Mesendoderm (in vitro differentiated cells): ENCODE results near the gene ADRB2.

ENCODE experiments used
- DNase-seq: peaks from one replicate; pipeline ENCODE4 v3.0.0; 2013
- H2AK5ac ChIP-seq: 2 replicates; pipeline ENCODE4 v1.6.1; 2013; ENCODE audit warnings: low read length, inconsistent platforms
- H2BK120ac ChIP-seq: 2 replicates; pipeline ENCODE4 v1.6.1; 2013; ENCODE audit warnings: low read depth, mild to moderate bottlenecking, low read length, moderate library complexity, mixed read lengths
- H2BK15ac ChIP-seq: replicated peaks from 2 replicates; pipeline ENCODE4 v1.6.1; 2013; ENCODE audit warnings: low read depth, mild to moderate bottlenecking, moderate library complexity
- H2BK5ac ChIP-seq: 2 replicates; pipeline ENCODE4 v1.6.1; 2013; ENCODE audit warnings: low read length, inconsistent platforms
- H3K18ac ChIP-seq: 2 replicates; pipeline ENCODE4 v1.6.1; 2013; ENCODE audit warnings: mild to moderate bottlenecking, low read length, mixed read lengths
- H3K23ac ChIP-seq: one replicate; pipeline ENCODE4 v1.6.1; 2013; ENCODE audit warnings: low read length
- H3K27ac ChIP-seq: 2 replicates; pipeline ENCODE4 v1.5.1; 2013; ENCODE audit warnings: low read depth, mild to moderate bottlenecking, inconsistent platforms, low read length, moderate library complexity
- H3K27me3 ChIP-seq: 2 replicates; pipeline ENCODE4 v1.6.1; 2013; ENCODE audit warnings: low read length, control low read depth, mild to moderate bottlenecking, inconsistent platforms; ENCODE audit not compliant: insufficient read depth, poor library complexity
- H3K36me3 ChIP-seq: 2 replicates; pipeline ENCODE4 v1.6.1; 2013; ENCODE audit warnings: low read length, inconsistent platforms; ENCODE audit not compliant: control insufficient read depth, insufficient read depth
- H3K4ac ChIP-seq: one replicate; pipeline ENCODE4 v1.6.1; 2013; ENCODE audit warnings: low read depth, mild to moderate bottlenecking, low read length, moderate library complexity
- H3K4me1 ChIP-seq: 2 replicates; pipeline ENCODE4 v1.6.1; 2013; ENCODE audit warnings: low read depth, low read length, inconsistent platforms; ENCODE audit not compliant: control insufficient read depth
- H3K4me2 ChIP-seq: 2 replicates; pipeline ENCODE4 v1.6.1; 2013; ENCODE audit warnings: low read length
- H3K4me3 ChIP-seq: 2 replicates; pipeline ENCODE4 v1.5.1; 2013; ENCODE audit warnings: mild to moderate bottlenecking, low read length
- H3K56ac ChIP-seq: one replicate; pipeline ENCODE4 v1.6.1; 2013; ENCODE audit warnings: low read length
- H3K79me1 ChIP-seq: 2 replicates; pipeline ENCODE4 v1.6.1; 2013; ENCODE audit warnings: low read length, inconsistent platforms
- H3K79me2 ChIP-seq: 2 replicates; pipeline ENCODE4 v1.6.1; 2013; ENCODE audit warnings: mild to moderate bottlenecking, low read length; ENCODE audit not compliant: control insufficient read depth, insufficient read depth
- H3K9ac ChIP-seq: 2 replicates; pipeline ENCODE4 v1.6.1; 2013; ENCODE audit warnings: low read length, inconsistent platforms
- H4K5ac ChIP-seq: one replicate; pipeline ENCODE4 v1.6.1; 2013; ENCODE audit warnings: low read length
- H4K8ac ChIP-seq: one replicate; pipeline ENCODE4 v1.6.1; 2013; ENCODE audit warnings: low read depth, mild to moderate bottlenecking, control low read depth, low read length, moderate library complexity
- WGBS: extraction: QIAGEN DNeasy Blood & Tissue Kit; methylation state at CpG from one replicate; pipeline ENCODE4 v1.1.7; 2013; ENCODE audit warnings: low lambda C conversion rate, missing lambda C conversion rate; ENCODE audit not compliant: insufficient coverage; ENCODE audit errors: extremely low coverage; 5-methylcytosine and 5-hydroxymethylcytosine counted together

Gene ADRB2

DNA sequence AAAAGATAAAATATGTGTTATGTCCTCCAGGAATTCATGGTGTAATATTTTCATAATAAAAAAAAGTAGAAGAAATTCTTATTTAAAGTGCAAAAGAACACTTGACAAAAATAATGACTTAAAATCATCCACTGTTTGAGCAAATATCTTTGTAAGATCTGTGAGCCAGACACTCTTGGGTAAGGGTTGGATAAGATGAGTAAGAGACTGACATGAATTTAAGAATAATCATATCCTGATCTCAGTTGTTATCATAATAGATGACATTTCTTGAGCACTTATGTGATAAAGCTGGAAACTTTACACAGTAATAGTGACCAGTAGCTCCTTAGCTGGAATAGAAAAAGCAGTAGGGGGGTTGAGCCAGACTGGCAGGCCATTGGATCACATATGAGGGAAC lies 40.0 kb upstream of the ADRB2 start:
- Histone ChIP-seq H2BK5ac (no peak overlapping the region), H3K27me3 (no peaks in the 10 kb centered on the region), H3K79me1 (no peaks in the 10 kb centered on the region), H3K9ac (no peak overlapping the region), H4K8ac (no peak overlapping the region), H3K56ac (no peak overlapping the region), H4K5ac (no peak overlapping the region), H3K79me2 (no peaks in the 10 kb centered on the region), H3K4me1 (no peaks in the 10 kb centered on the region), H2BK120ac (no peak overlapping the region), H3K23ac (no peak overlapping the region), H2AK5ac (no peak overlapping the region), H3K4me2 (no peak overlapping the region), H3K27ac (no peak overlapping the region), H3K4me3 (no peak overlapping the region), H2BK15ac (no peak overlapping the region), H3K18ac (no peak overlapping the region), H3K36me3 (no peaks in the 10 kb centered on the region), H3K4ac (no peak overlapping the region)
- DNase-seq, result no peak

GRCh38 chr5:148788636-148789035 lies 37.8 kb upstream of the ADRB2 start:
- Histone ChIP-seq H3K56ac (no peak overlapping the region), H3K23ac (no peak overlapping the region), H4K5ac (no peak overlapping the region), H3K4me1 (no peaks in the 10 kb centered on the region), H3K4me2 (no peak overlapping the region), H3K79me2 (no peaks in the 10 kb centered on the region), H2AK5ac (no peak overlapping the region), H3K27ac (no peak overlapping the region), H4K8ac (no peak overlapping the region), H2BK120ac (no peak overlapping the region), H3K18ac (no peak overlapping the region), H3K27me3 (no peaks in the 10 kb centered on the region), H3K79me1 (no peaks in the 10 kb centered on the region), H3K36me3 (no peaks in the 10 kb centered on the region), H3K4me3 (no peak overlapping the region), H3K4ac (no peak overlapping the region), H3K9ac (no peak overlapping the region), H2BK5ac (no peak overlapping the region), H2BK15ac (no peak overlapping the region)
- DNase-seq, result peak; percentile 25
- WGBS, result no CpG with 5 or more reads among the region's 6 CpGs

DNA sequence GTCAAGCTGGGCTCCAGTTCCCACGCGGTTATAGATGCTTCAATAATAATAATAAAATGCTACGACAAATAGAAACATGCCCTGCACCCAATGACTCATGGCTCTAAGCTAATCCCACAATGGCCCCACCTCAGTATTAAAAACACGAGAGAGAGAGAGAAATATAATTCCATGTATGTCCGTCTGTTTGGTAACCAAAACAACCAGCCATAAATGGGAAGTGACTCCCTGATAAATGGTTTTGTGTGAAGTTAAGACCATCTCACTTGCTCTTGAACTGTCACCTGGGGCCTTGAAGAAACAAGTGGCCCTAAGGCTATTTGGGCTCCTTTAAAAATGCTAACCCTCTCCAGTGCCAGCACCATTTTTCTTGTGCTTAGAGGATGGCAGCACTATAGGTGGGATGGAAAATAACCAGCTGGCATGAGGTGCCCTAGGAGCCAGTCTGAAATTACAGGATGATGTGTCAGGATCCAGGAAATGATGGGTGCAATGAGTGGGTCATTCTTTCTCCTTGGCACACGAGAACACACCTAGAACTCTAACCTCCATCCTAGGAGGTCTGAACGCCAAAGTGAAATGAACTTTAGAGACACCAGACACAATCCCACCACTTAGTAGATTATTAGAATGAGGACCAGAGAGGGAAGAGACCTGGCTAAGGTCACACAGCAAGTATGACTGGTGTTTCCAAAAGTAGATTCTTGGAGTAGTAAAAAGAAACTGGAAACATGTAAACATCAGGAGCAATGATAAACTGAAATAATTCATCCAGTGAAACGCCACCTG lies 35.7 kb upstream of the ADRB2 start:
- Histone ChIP-seq H2BK15ac (no peak overlapping the region), H3K27me3 (no peaks in the 10 kb centered on the region), H3K79me1 (no peaks in the 10 kb centered on the region), H3K36me3 (no peaks in the 10 kb centered on the region), H3K56ac (no peak overlapping the region), H2AK5ac (no peak overlapping the region), H3K23ac (no peak overlapping the region), H3K27ac (no peak overlapping the region), H2BK120ac (no peak overlapping the region), H4K5ac (no peak overlapping the region), H4K8ac (no peak overlapping the region), H3K4me3 (no peak overlapping the region), H3K79me2 (no peaks in the 10 kb centered on the region), H3K4me2 (no peak overlapping the region), H3K18ac (no peak overlapping the region), H3K9ac (no peak overlapping the region), H2BK5ac (no peak overlapping the region), H3K4ac (no peak overlapping the region), H3K4me1 (no peaks in the 10 kb centered on the region)
- DNase-seq, result no peak
- WGBS, result no CpG with 5 or more reads among the region's 8 CpGs

GRCh38 chr5:148791334-148791667 lies 35.1 kb upstream of the ADRB2 start:
- no peak for DNase-seq
- no peak overlapping the region for H3K4ac ChIP-seq
- no peak overlapping the region for H2AK5ac ChIP-seq
- H4K5ac ChIP-seq, result no peak overlapping the region
- no peak overlapping the region for H3K4me3 ChIP-seq
- no peaks in the 10 kb centered on the region for H3K27me3 ChIP-seq
- H3K36me3 ChIP-seq, result no peaks in the 10 kb centered on the region
- no peak overlapping the region for H3K27ac ChIP-seq
- no peak overlapping the region for H3K23ac ChIP-seq
- no peak overlapping the region for H2BK15ac ChIP-seq
- no peak overlapping the region for H4K8ac ChIP-seq
- H3K4me1 ChIP-seq, result no peaks in the 10 kb centered on the region
- no peak overlapping the region for H2BK120ac ChIP-seq
- no peak overlapping the region for H3K18ac ChIP-seq
- H3K4me2 ChIP-seq, result no peak overlapping the region
- H3K9ac ChIP-seq, result no peak overlapping the region
- H3K79me1 ChIP-seq, result no peaks in the 10 kb centered on the region
- no peak overlapping the region for H2BK5ac ChIP-seq
- H3K56ac ChIP-seq, result no peak overlapping the region
- no peaks in the 10 kb centered on the region for H3K79me2 ChIP-seq

- H2AK5ac ChIP-seq, result no peak overlapping the region
- no CpG with 5 or more reads among the region's 2 CpGs for WGBS
- H3K4ac ChIP-seq, result no peak overlapping the region
- H3K27me3 ChIP-seq, result no peaks in the 10 kb centered on the region
- H3K79me1 ChIP-seq, result no peaks in the 10 kb centered on the region
- H3K79me2 ChIP-seq, result no peaks in the 10 kb centered on the region
- no peaks in the 10 kb centered on the region for H3K36me3 ChIP-seq
- H4K8ac ChIP-seq, result no peak overlapping the region
- H2BK15ac ChIP-seq, result no peak overlapping the region
- no peak overlapping the region for H3K4me3 ChIP-seq
- no peak overlapping the region for H3K56ac ChIP-seq
- H3K9ac ChIP-seq, result no peak overlapping the region
- H4K5ac ChIP-seq, result no peak overlapping the region
- H3K4me1 ChIP-seq, result no peaks in the 10 kb centered on the region
- no peak overlapping the region for H2BK120ac ChIP-seq
- H2BK5ac ChIP-seq, result no peak overlapping the region
- H3K27ac ChIP-seq, result no peak overlapping the region
- H3K18ac ChIP-seq, result no peak overlapping the region
- no peak overlapping the region for H3K4me2 ChIP-seq
- H3K23ac ChIP-seq, result no peak overlapping the region
- no peak for DNase-seq
Observed at GRCh38 chr5:148791696-148792095, 34.7 kb upstream of the ADRB2 start.

GRCh38 chr5:148792744-148793143 lies 33.7 kb upstream of the ADRB2 start:
- no peak overlapping the region for H3K18ac ChIP-seq
- H3K27ac ChIP-seq, result no peak overlapping the region
- no peak overlapping the region for H4K8ac ChIP-seq
- no peak overlapping the region for H2BK120ac ChIP-seq
- H3K23ac ChIP-seq, result no peak overlapping the region
- H2BK5ac ChIP-seq, result no peak overlapping the region
- no peak overlapping the region for H3K56ac ChIP-seq
- H3K36me3 ChIP-seq, result no peaks in the 10 kb centered on the region
- no peaks in the 10 kb centered on the region for H3K4me1 ChIP-seq
- no peak overlapping the region for H3K4ac ChIP-seq
- no peak overlapping the region for H4K5ac ChIP-seq
- no peak overlapping the region for H3K9ac ChIP-seq
- no CpG with 5 or more reads among the region's 4 CpGs for WGBS
- H2BK15ac ChIP-seq, result no peak overlapping the region
- DNase-seq, result no peak
- no peak overlapping the region for H3K4me3 ChIP-seq
- no peaks in the 10 kb centered on the region for H3K79me2 ChIP-seq
- no peak overlapping the region for H3K4me2 ChIP-seq
- no peak overlapping the region for H2AK5ac ChIP-seq
- no peaks in the 10 kb centered on the region for H3K79me1 ChIP-seq
- H3K27me3 ChIP-seq, result no peaks in the 10 kb centered on the region
